ENCODE results near the gene IFT43. TPM values are rescaled to one million over a fixed set of nuclear protein-coding genes. Genes with fewer than 3 reads are reported as not detected.

The IFT43 gene
- total RNA-seq, 1 experiment from 2014 or later, result 98.8 TPM

DNA sequence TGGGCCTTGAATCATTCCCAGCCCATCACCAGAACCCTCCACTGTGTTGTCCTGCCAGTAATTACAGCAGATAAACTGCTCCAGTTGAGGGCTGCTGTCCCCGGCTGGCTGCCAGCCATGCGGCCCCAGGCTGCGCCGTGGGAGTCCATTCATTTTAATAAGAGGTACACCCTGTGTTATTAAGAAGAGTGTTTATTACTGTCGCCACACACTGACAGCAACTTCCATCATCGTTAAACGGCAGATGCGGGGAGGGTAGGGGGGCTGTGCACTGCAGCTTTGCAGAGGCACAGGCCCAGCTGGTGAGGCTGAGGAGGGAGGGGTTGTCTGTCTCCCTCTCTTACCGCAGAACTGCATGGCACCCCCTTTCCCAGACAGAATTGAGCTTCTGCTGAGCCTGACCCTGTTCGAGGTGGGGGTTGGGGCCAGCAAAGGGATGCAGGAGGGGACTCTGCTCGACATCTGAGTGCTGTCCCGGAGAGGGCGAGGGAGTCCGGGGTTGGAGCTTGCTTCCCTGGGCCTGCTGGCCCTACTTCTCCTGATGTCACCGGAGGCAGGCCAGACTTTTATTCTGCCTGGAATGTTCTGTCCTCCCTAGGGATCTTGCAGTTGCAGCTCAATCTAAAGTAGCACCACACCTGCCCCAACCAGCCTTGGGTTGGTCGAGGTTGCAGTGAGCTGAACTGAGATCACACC is 132.4 kb downstream of the IFT43 start:
- POLR2A ChIA-PET (ENCODE audit: unreplicated experiment), result no interaction called here
- no peak overlapping the region for H3K4me3 ChIP-seq
- CTCF ChIA-PET, result interaction anchor here (0.5 kb wide), 1 partner anchor 1594 kb away, joined by 4 read pairs; no protein-coding TSS in a partner anchor
- H3K79me2 ChIP-seq (ENCODE audit: low read depth), result no peaks in the 10 kb centered on the region
- no peak overlapping the region for H2AFZ ChIP-seq
- no peaks in the 10 kb centered on the region for H3K4me1 ChIP-seq (replicated peaks; ENCODE audit: insufficient read depth)
- intact Hi-C loops (cut with micrococcal nuclease; ENCODE audit: unreplicated experiment), result no loop called here
- no TSS peak for BruUV-seq (replicated peaks)
- no peak for DNase-seq
- no peaks in the 10 kb centered on the region for H3K36me3 ChIP-seq (ENCODE audit: low read depth)
- H3K9me3 ChIP-seq (ENCODE audit: insufficient read depth, low read depth), result no peaks in the 10 kb centered on the region
- no peaks in the 10 kb centered on the region for H3F3A ChIP-seq (ENCODE audit: insufficient read depth, low read depth)
- H3K27me3 ChIP-seq (ENCODE audit: insufficient read depth, low read depth), result peaks cover 93% of the 10 kb centered on the region
- H3K9me2 ChIP-seq (ENCODE audit: insufficient read depth), result no peaks in the 10 kb centered on the region
- TF ChIP-seq, protein P1, sequence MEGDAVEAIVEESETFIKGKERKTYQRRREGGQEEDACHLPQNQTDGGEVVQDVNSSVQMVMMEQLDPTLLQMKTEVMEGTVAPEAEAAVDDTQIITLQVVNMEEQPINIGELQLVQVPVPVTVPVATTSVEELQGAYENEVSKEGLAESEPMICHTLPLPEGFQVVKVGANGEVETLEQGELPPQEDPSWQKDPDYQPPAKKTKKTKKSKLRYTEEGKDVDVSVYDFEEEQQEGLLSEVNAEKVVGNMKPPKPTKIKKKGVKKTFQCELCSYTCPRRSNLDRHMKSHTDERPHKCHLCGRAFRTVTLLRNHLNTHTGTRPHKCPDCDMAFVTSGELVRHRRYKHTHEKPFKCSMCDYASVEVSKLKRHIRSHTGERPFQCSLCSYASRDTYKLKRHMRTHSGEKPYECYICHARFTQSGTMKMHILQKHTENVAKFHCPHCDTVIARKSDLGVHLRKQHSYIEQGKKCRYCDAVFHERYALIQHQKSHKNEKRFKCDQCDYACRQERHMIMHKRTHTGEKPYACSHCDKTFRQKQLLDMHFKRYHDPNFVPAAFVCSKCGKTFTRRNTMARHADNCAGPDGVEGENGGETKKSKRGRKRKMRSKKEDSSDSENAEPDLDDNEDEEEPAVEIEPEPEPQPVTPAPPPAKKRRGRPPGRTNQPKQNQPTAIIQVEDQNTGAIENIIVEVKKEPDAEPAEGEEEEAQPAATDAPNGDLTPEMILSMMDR (conservative IDR thresholded peaks at IDR 0.05), result no peak
- TF ChIP-seq EZH2 (IDR thresholded peaks at IDR 0.05; ENCODE audit: low read depth), result no peak
- H4K20me1 ChIP-seq (ENCODE audit: insufficient read depth), result no peaks in the 10 kb centered on the region
- H3K27ac ChIP-seq, result no peak overlapping the region
- no peak overlapping the region for H3K4me2 ChIP-seq

DNA sequence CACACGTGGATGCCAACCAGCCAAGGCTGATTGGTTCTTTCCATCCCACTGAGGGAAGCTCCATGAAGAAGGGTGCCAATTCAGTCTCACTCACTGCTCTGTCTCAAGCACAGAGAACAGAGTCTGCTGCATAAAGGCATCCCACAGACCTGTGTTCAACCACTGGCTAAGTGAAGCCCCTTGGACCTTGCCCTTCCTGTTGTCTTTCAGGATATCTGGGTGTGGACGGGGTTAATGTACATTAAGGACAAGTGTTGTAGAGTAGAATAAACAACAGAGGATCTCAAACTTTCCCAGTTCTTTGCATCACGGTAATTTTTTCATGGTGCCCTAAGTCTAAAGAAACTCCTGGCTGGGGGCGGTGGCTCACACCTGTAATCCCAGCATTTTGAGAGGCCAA is 133.0 kb downstream of the IFT43 start:
- Histone ChIP-seq H3K4me2 (no peak overlapping the region), H4K20me1 (ENCODE audit: insufficient read depth) (no peaks in the 10 kb centered on the region), H3K4me1 (replicated peaks; ENCODE audit: insufficient read depth) (no peaks in the 10 kb centered on the region), H3F3A (ENCODE audit: insufficient read depth, low read depth) (no peaks in the 10 kb centered on the region), H3K36me3 (ENCODE audit: low read depth) (no peaks in the 10 kb centered on the region), H3K27me3 (ENCODE audit: insufficient read depth, low read depth) (peaks cover 93% of the 10 kb centered on the region), H3K9me2 (ENCODE audit: insufficient read depth) (no peaks in the 10 kb centered on the region), H3K9me3 (ENCODE audit: insufficient read depth, low read depth) (no peaks in the 10 kb centered on the region), H3K79me2 (ENCODE audit: low read depth) (no peaks in the 10 kb centered on the region), H3K27ac (no peak overlapping the region), H3K4me3 (no peak overlapping the region), H2AFZ (no peak overlapping the region)
- POLR2A ChIA-PET (ENCODE audit: unreplicated experiment), result no interaction called here
- intact Hi-C loops (cut with micrococcal nuclease; ENCODE audit: unreplicated experiment), result no loop called here
- no TSS peak for BruUV-seq (replicated peaks)
- no peak for DNase-seq
- no peak for TF ChIP-seq EZH2 (IDR thresholded peaks at IDR 0.05; ENCODE audit: low read depth)
- TF ChIP-seq, protein P1 (conservative IDR thresholded peaks at IDR 0.05), result no peak
- CTCF ChIA-PET, result no interaction called here

DNA sequence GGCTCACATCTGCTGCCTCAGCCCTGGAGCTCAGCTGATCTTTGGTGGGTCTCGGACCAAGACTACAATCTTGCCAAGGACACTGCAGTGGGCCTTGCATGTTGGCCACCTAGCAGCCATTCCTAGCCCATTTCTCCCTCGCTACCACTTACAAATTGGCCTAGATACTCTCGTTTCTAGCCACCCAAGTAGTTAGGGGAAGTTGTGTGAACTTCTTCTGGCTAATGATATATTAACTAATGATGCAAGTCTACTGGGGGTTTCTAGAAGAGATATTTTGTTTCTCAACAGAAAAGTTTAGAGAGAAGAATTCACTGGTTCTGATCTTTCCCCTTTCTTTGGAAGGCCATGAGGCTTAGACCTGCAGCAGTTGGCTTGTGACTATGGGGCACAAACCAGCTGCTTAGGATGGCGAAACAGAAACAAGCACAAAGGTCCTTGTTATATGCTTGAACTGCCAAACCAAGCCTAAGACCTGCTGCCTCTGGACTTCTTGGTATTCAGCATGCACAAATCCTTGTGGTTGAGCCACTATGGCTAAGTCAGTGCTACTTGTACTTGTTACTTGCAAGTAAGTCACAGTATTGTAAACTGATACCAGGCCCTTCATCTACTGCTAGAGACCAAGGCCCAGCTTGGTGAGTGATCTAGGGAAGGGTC is 135.7 kb downstream of the IFT43 start:
- CTCF ChIA-PET, result interaction anchor here (0.6 to 0.7 kb wide), 3 partner anchors 8 to 133 kb away, joined by 3 to 9 read pairs (median 4); no protein-coding TSS in a partner anchor
- Histone ChIP-seq H3K79me2 (ENCODE audit: low read depth) (no peaks in the 10 kb centered on the region), H3F3A (ENCODE audit: insufficient read depth, low read depth) (no peaks in the 10 kb centered on the region), H3K9me3 (ENCODE audit: insufficient read depth, low read depth) (no peaks in the 10 kb centered on the region), H3K27ac (no peak overlapping the region), H3K4me2 (no peak overlapping the region), H4K20me1 (ENCODE audit: insufficient read depth) (no peaks in the 10 kb centered on the region), H3K27me3 (ENCODE audit: insufficient read depth, low read depth) (peaks cover 93% of the 10 kb centered on the region), H3K4me3 (no peak overlapping the region), H3K9me2 (ENCODE audit: insufficient read depth) (no peaks in the 10 kb centered on the region), H3K4me1 (replicated peaks; ENCODE audit: insufficient read depth) (no peaks in the 10 kb centered on the region), H3K36me3 (ENCODE audit: low read depth) (no peaks in the 10 kb centered on the region), H2AFZ (no peak overlapping the region)
- POLR2A ChIA-PET (ENCODE audit: unreplicated experiment), result interaction anchor here (0.7 kb wide), 1 partner anchor 537 kb away, joined by 3 read pairs; no protein-coding TSS in a partner anchor
- BruUV-seq (replicated peaks), result no TSS peak
- TF ChIP-seq, protein P1 (conservative IDR thresholded peaks at IDR 0.05), result no peak
- TF ChIP-seq EZH2 (IDR thresholded peaks at IDR 0.05; ENCODE audit: low read depth), result no peak
- DNase-seq, result no peak
- intact Hi-C loops (cut with micrococcal nuclease; ENCODE audit: unreplicated experiment), result loop anchor here (10.0 kb wide), 1 partner anchor 524 kb away; no protein-coding TSS in a partner anchor

Measured in PC-9 (cell line).